Right lobe of liver (tissue), 4 donors: ENCODE data around the gene CTNND2.

ENCODE experiments used
- POLR2A ChIP-seq: fragments of 450-650 bp; IDR thresholded peaks from one replicate; pipeline ENCODE4 v1.6.1; 2017; ENCODE audit warnings: antibody characterized with exemption, mild to moderate bottlenecking
- TF ChIP-seq, protein P1 (sequence below), 4 donors: fragments of 200-600 bp in 3 of 4; fragments of 450-650 bp in 1 of 4; IDR thresholded peaks; one replicate each; pipeline versions ENCODE4 v1.5.1 to v1.8.0; 2016 to 2022; ENCODE audit warnings: antibody characterized with exemption in 4 of 4, mild to moderate bottlenecking in 2 of 4
- donor health status: DM: no; HTN: no; CAD: no.
- donor health status: DM: no; HTN: no; CAD: no.
- donor health status: DM: no; HTN: yes; CAD: no.

DNA sequence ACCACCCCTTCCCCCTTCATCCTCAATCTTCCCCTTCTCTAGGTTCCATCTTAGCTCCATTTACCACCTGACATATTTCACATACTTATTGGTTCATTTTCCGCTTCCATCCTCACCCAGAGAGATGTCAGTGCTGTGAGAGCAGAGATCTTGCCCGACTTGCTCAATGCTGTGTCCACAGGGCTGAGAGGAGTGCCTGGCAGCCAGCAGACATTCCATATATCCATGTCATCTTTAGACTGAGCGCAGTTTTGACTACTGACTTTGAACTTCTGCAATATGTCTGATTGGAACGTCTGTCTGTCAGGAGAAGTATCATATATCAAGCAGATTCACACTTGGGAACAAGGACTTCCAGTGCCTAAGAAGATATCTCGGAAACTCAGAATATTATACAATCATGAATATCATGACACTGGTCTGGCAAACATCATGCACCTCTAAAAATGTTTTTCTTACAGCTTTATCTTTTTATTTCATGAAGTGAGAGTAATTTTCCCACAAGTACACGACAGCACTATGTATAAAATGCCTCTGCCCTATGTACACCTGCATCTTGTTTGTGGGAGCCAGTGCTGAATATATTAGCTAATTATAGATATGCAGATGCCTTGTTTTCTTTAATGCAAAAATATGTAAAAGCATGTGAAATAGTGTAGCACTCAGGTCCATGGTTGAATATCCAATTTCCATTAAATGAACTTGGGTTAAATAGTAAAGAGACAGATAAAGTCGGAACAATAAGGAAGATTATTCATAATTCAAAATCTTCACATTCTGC is 689.2 kb downstream of the CTNND2 start:
- TF ChIP-seq, protein P1, sequence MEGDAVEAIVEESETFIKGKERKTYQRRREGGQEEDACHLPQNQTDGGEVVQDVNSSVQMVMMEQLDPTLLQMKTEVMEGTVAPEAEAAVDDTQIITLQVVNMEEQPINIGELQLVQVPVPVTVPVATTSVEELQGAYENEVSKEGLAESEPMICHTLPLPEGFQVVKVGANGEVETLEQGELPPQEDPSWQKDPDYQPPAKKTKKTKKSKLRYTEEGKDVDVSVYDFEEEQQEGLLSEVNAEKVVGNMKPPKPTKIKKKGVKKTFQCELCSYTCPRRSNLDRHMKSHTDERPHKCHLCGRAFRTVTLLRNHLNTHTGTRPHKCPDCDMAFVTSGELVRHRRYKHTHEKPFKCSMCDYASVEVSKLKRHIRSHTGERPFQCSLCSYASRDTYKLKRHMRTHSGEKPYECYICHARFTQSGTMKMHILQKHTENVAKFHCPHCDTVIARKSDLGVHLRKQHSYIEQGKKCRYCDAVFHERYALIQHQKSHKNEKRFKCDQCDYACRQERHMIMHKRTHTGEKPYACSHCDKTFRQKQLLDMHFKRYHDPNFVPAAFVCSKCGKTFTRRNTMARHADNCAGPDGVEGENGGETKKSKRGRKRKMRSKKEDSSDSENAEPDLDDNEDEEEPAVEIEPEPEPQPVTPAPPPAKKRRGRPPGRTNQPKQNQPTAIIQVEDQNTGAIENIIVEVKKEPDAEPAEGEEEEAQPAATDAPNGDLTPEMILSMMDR (IDR thresholded peaks at IDR 0.05) = no peak
- TF ChIP-seq POLR2A = no peak
